Glutamatergic neuron (in vitro differentiated cells): ENCODE measurements around the gene UROD. TPM values are rescaled to one million over a fixed set of nuclear protein-coding genes. Genes with fewer than 3 reads are reported as not detected.

Source experiments
- DNase-seq: peaks from one replicate; pipeline ENCODE4 v3.0.0; 2022
- H3K27ac Mint-ChIP-seq: one replicate; pipeline ENCODE4 v1.8.0; 2020; ENCODE audit warnings: mild to moderate bottlenecking, mixed read lengths, inconsistent platforms; ENCODE audit not compliant: unreplicated experiment
- H3K27me3 Mint-ChIP-seq: one replicate; pipeline ENCODE4 v1.8.0; 2020; ENCODE audit warnings: mild to moderate bottlenecking, moderate library complexity, mixed read lengths, inconsistent platforms; ENCODE audit not compliant: unreplicated experiment
- H3K36me3 Mint-ChIP-seq: one replicate; pipeline ENCODE4 v1.8.0; 2020; ENCODE audit warnings: mild to moderate bottlenecking, mixed read lengths, inconsistent platforms; ENCODE audit not compliant: unreplicated experiment
- H3K4me1 Mint-ChIP-seq: one replicate; pipeline ENCODE4 v1.8.0; 2020; ENCODE audit warnings: mild to moderate bottlenecking, low read depth, mixed read lengths, inconsistent platforms; ENCODE audit not compliant: unreplicated experiment
- H3K4me3 Mint-ChIP-seq: one replicate; pipeline ENCODE4 v1.8.0; 2020; ENCODE audit warnings: mild to moderate bottlenecking, mixed read lengths, inconsistent platforms; ENCODE audit not compliant: unreplicated experiment
- H3K9me3 Mint-ChIP-seq: one replicate; pipeline ENCODE4 v1.8.0; 2020; ENCODE audit warnings: mild to moderate bottlenecking, moderate library complexity, mixed read lengths, inconsistent platforms; ENCODE audit not compliant: unreplicated experiment
- CTCF ChIP-seq: fragments of 200-600 bp; sonication (generic); IDR thresholded peaks from one replicate; pipeline ENCODE4 v1.5.0; 2021; ENCODE audit not compliant: partially characterized antibody, unreplicated experiment
- total RNA-seq: library from RNA; stranded (reverse); fragmentation: NEBNext Ultra II Directional; extraction: Animal tissue kit (Norgen Biotek cat#: 25700); gene quantifications from one replicate; pipeline ENCODE4 v1.2.1, GENCODE V29; 2021; ENCODE audit not compliant: unreplicated experiment

The UROD gene
- total RNA-seq, 1 donor from 2014 or later = 90.4 TPM

GRCh38 chr1:45012639-45013278 is 705 bp downstream of the UROD start:
- Mint-ChIP-seq H3K27ac (peak overlapping the region; percentile 89), H3K36me3 (no peaks in the 10 kb centered on the region), H3K9me3 (peaks cover 13% of the 10 kb centered on the region), H3K27me3 (peaks cover 15% of the 10 kb centered on the region), H3K4me3 (peak overlapping the region; percentile 82), H3K4me1 (peaks cover 29% of the 10 kb centered on the region)
- no peak for TF ChIP-seq CTCF
- DNase-seq = peak; percentile 38

GRCh38 chr1:45013551-45014209 is 1.6 kb downstream of the UROD start:
- H3K9me3 Mint-ChIP-seq = peaks cover 13% of the 10 kb centered on the region
- no peaks in the 10 kb centered on the region for H3K36me3 Mint-ChIP-seq
- DNase-seq = no peak
- H3K27ac Mint-ChIP-seq = no peak overlapping the region
- peaks cover 13% of the 10 kb centered on the region for H3K27me3 Mint-ChIP-seq
- H3K4me1 Mint-ChIP-seq = peaks cover 29% of the 10 kb centered on the region
- H3K4me3 Mint-ChIP-seq = peak overlapping the region; percentile 82
- TF ChIP-seq CTCF = no peak

GRCh38 chr1:45014321-45015028 is 2.4 kb downstream of the UROD start:
- peak; percentile 89 for DNase-seq
- Mint-ChIP-seq H3K4me1 (peaks cover 21% of the 10 kb centered on the region), H3K36me3 (no peaks in the 10 kb centered on the region), H3K4me3 (peak overlapping the region; percentile 65), H3K9me3 (peaks cover 9% of the 10 kb centered on the region), H3K27ac (peak overlapping the region; percentile 80), H3K27me3 (peaks cover 12% of the 10 kb centered on the region)
- peak; percentile 87 for TF ChIP-seq CTCF

- H3K27ac Mint-ChIP-seq = no peak overlapping the region
- no peak for DNase-seq
Measured at GRCh38 chr1:45015683-45016082, 3.6 kb downstream of the UROD start.

More at GRCh38 chr1:45015683-45016082, 3.6 kb downstream of the UROD start:
- peaks cover 13% of the 10 kb centered on the region for H3K27me3 Mint-ChIP-seq
- peaks cover 16% of the 10 kb centered on the region for H3K4me1 Mint-ChIP-seq
- H3K9me3 Mint-ChIP-seq = peaks cover 4% of the 10 kb centered on the region
- peak overlapping the region; percentile 16 for H3K4me3 Mint-ChIP-seq
- H3K36me3 Mint-ChIP-seq = no peaks in the 10 kb centered on the region
- no peak for TF ChIP-seq CTCF
